Liver (tissue), 3 donors: Measurements from ENCODE around the gene CHML.

Experiments used
- CTCF ChIP-seq: fragments of 150-350 bp; IDR thresholded peaks from 2 replicates; pipeline ENCODE4 v1.5.1; 2017; ENCODE audit warnings: improper control_type of control experiment, low read depth, low read length; ENCODE audit not compliant: missing input control
- TAF1 ChIP-seq: conservative IDR thresholded peaks from 2 replicates; pipeline ENCODE4 v1.6.1; 2016; ENCODE audit warnings: antibody characterized with exemption, mild to moderate bottlenecking
- donor health status: healthy.
- donor health status: healthy.

GRCh38 chr1:241645199-241645598, 5.0 kb upstream of the CHML start:
- no peak for TF ChIP-seq CTCF
- no peak for TF ChIP-seq TAF1
